Astrocyte (in vitro differentiated cells and primary cell): ENCODE results near the gene ZNF70. TPM values are rescaled to one million over a fixed set of nuclear protein-coding genes. Genes with fewer than 3 reads are reported as not detected.
A peak's percentile ranks its signal among the peaks of the same experiment; 100 is the strongest.

Experiments
- DNase-seq: peaks from one replicate; pipeline ENCODE4 v3.0.0-alpha.2; 2010; ENCODE audit warnings: low read depth
- FAIRE-seq: peaks from 2 replicates; lab custom pipeline; 2011; peaks lifted over from hg19 to GRCh38; lab: Jason Lieb, UNC
- H2AFZ ChIP-seq: 2 replicates; pipeline ENCODE4 v1.6.0; 2012; ENCODE audit warnings: low read depth, low read length, inconsistent platforms
- H3K27ac ChIP-seq: 2 replicates; pipeline ENCODE4 v1.5.1; 2011; ENCODE audit warnings: low read depth, low read length, inconsistent platforms
- H3K27me3 ChIP-seq: 2 replicates; pipeline ENCODE4 v1.6.0; 2011; ENCODE audit warnings: low read length, inconsistent platforms; ENCODE audit not compliant: insufficient read depth
- H3K36me3 ChIP-seq: 2 replicates; pipeline ENCODE4 v1.5.1; 2011; ENCODE audit warnings: low read length, inconsistent platforms; ENCODE audit not compliant: insufficient read depth
- H3K4me1 ChIP-seq: 2 replicates; pipeline ENCODE4 v1.5.1; 2011; ENCODE audit warnings: low read length, inconsistent platforms; ENCODE audit not compliant: insufficient read depth
- H3K4me2 ChIP-seq: 2 replicates; pipeline ENCODE4 v1.6.0; 2012; ENCODE audit warnings: low read length, inconsistent platforms
- H3K4me3 ChIP-seq: 2 replicates; pipeline ENCODE4 v1.5.1; 2011; ENCODE audit warnings: low read depth, mild to moderate bottlenecking, low read length, inconsistent platforms; ENCODE audit not compliant: insufficient read depth
- H3K79me2 ChIP-seq: 2 replicates; pipeline ENCODE4 v1.6.0; 2012; ENCODE audit warnings: mild to moderate bottlenecking, low read length, inconsistent platforms; ENCODE audit not compliant: insufficient read depth
- H3K9ac ChIP-seq: 2 replicates; pipeline ENCODE4 v1.6.0; 2012; ENCODE audit warnings: mild to moderate bottlenecking, low read length, inconsistent platforms
- H3K9me3 ChIP-seq: 2 replicates; pipeline ENCODE4 v1.5.1; 2012; ENCODE audit warnings: low read depth, mild to moderate bottlenecking, low read length, inconsistent platforms; ENCODE audit not compliant: insufficient read depth
- H4K20me1 ChIP-seq: 2 replicates; pipeline ENCODE4 v1.6.0; 2012; ENCODE audit warnings: low read length, inconsistent platforms; ENCODE audit not compliant: insufficient read depth
- H3K27ac Mint-ChIP-seq: one replicate; pipeline ENCODE4 v1.8.0; 2021; ENCODE audit warnings: mild to moderate bottlenecking, mixed read lengths; ENCODE audit not compliant: unreplicated experiment
- H3K27me3 Mint-ChIP-seq: one replicate; pipeline ENCODE4 v1.8.0; 2021; ENCODE audit warnings: low read depth, mixed read lengths; ENCODE audit not compliant: unreplicated experiment
- H3K36me3 Mint-ChIP-seq: one replicate; pipeline ENCODE4 v1.8.0; 2021; ENCODE audit warnings: low read depth, mixed read lengths; ENCODE audit not compliant: unreplicated experiment
- H3K4me1 Mint-ChIP-seq: one replicate; pipeline ENCODE4 v1.8.0; 2021; ENCODE audit warnings: low read depth, mixed read lengths; ENCODE audit not compliant: unreplicated experiment
- H3K4me3 Mint-ChIP-seq: one replicate; pipeline ENCODE4 v1.8.0; 2021; ENCODE audit warnings: mild to moderate bottlenecking, moderate library complexity, mixed read lengths; ENCODE audit not compliant: unreplicated experiment
- H3K9me3 Mint-ChIP-seq: one replicate; pipeline ENCODE4 v1.8.0; 2021; ENCODE audit warnings: mild to moderate bottlenecking, mixed read lengths; ENCODE audit not compliant: unreplicated experiment
- CTCF ChIP-seq: IDR thresholded peaks from 2 replicates; pipeline ENCODE4 v1.5.1; 2011; ENCODE audit warnings: low read depth, mild to moderate bottlenecking, inconsistent platforms, low read length, moderate library complexity; ENCODE audit not compliant: insufficient read depth
- EZH2 ChIP-seq: IDR thresholded peaks from 2 replicates; pipeline ENCODE4 v1.6.1; 2012; ENCODE audit warnings: mild to moderate bottlenecking, low read length, inconsistent platforms; ENCODE audit not compliant: insufficient read depth
- total RNA-seq: library from RNA; stranded (reverse); gene quantifications from 2 replicates; pipeline ENCODE4 v1.2.1, GENCODE V29; 2021

The ZNF70 gene
- total RNA-seq, 1 donor from 2014 or later = 8.8 TPM

GRCh38 chr22:23767673-23768548, 17.0 kb upstream of the ZNF70 start, which contains the start of gene CHCHD10:
TSS of gene CHCHD10 (minus strand) at chr22:23767972. CDS start at chr22:23767874, 98 bp downstream.
- Mint-ChIP-seq H3K36me3 (no peaks in the 10 kb centered on the region), H3K27ac (peak within 1 kb of the TSS; percentile 41), H3K27me3 (no peaks in the 10 kb centered on the region), H3K4me3 (peak within 1 kb of the TSS; percentile 82), H3K4me1 (peaks cover 6% of the 10 kb centered on the region), H3K9me3 (no peaks in the 10 kb centered on the region)
- peak within 1 kb of the TSS; percentile 100 for H3K4me2 ChIP-seq
- H3K36me3 ChIP-seq = no peaks in the 10 kb centered on the region
- H3K4me3 ChIP-seq = peak within 1 kb of the TSS; percentile 72
- peak within 1 kb of the TSS; percentile 99 for H2AFZ ChIP-seq
- H3K4me1 ChIP-seq = peaks cover 16% of the 10 kb centered on the region
- H3K79me2 ChIP-seq = no peaks in the 10 kb centered on the region
- no peaks in the 10 kb centered on the region for H3K27me3 ChIP-seq
- peak within 1 kb of the TSS; percentile 81 for H3K9ac ChIP-seq
- no peak within 1 kb of the TSS for H3K27ac ChIP-seq
- H4K20me1 ChIP-seq = peaks cover 5% of the 10 kb centered on the region
- FAIRE-seq = no peak
- TF ChIP-seq EZH2 = no peak
- peak; percentile 45 for TF ChIP-seq CTCF
- no peak for DNase-seq
- no peaks in the 10 kb centered on the region for H3K9me3 ChIP-seq

GRCh38 chr22:23767303-23767672, 16.4 kb upstream of the ZNF70 start:
- no peak for DNase-seq
- Histone ChIP-seq H3K36me3 (no peaks in the 10 kb centered on the region), H3K4me2 (peak overlapping the region; percentile 100), H4K20me1 (peaks cover 5% of the 10 kb centered on the region), H3K79me2 (no peaks in the 10 kb centered on the region), H3K9me3 (no peaks in the 10 kb centered on the region), H3K4me1 (peaks cover 17% of the 10 kb centered on the region), H3K27ac (no peak overlapping the region), H3K9ac (peak overlapping the region; percentile 81), H3K4me3 (peak overlapping the region; percentile 72), H2AFZ (peak overlapping the region; percentile 99), H3K27me3 (no peaks in the 10 kb centered on the region)
- Mint-ChIP-seq H3K27ac (no peak overlapping the region), H3K36me3 (no peaks in the 10 kb centered on the region), H3K27me3 (no peaks in the 10 kb centered on the region), H3K4me1 (peaks cover 6% of the 10 kb centered on the region), H3K9me3 (no peaks in the 10 kb centered on the region), H3K4me3 (peak overlapping the region; percentile 69)
- no peak for FAIRE-seq
- no peak for TF ChIP-seq EZH2
- no peak for TF ChIP-seq CTCF
